Erythroblast (primary cell): Measurements from ENCODE around the gene POLL.

Source experiments
- GATA1 ChIP-seq: IDR thresholded peaks from 2 replicates; pipeline ENCODE4 v1.6.1; 2011; ENCODE audit warnings: low read depth, mild to moderate bottlenecking, control low read depth, low read length, moderate library complexity
- POLR2A ChIP-seq: IDR thresholded peaks from 2 replicates; pipeline ENCODE4 v1.6.1; 2011; ENCODE audit warnings: mild to moderate bottlenecking, low read length

GRCh38 chr10:101535949-101536348, 52.1 kb downstream of the POLL start:
- TF ChIP-seq POLR2A (peak; percentile 29), GATA1 (no peak)
